ENCODE results near the gene PRPF39.

GRCh38 chr14:45145214-45145613 lies 61.3 kb downstream of the PRPF39 start:
- TF ChIP-seq ZNF121 (CRISPR knock-in tag; IDR thresholded peaks at IDR 0.05) (no peak), RAD21 (CRISPR knock-in tag; IDR thresholded peaks at IDR 0.05) (no peak), ZNF354B (CRISPR knock-in tag; IDR thresholded peaks at IDR 0.05) (no peak), SP2 (CRISPR knock-in tag; IDR thresholded peaks at IDR 0.05) (no peak), ZNF274 (CRISPR knock-in tag; IDR thresholded peaks at IDR 0.05) (no peak), FOXJ3 (CRISPR knock-in tag; IDR thresholded peaks at IDR 0.05; ENCODE audit: borderline replicate concordance) (no peak), CTCF (CRISPR knock-in tag; IDR thresholded peaks at IDR 0.05) (no peak), ZNF781 (CRISPR knock-in tag; IDR thresholded peaks at IDR 0.05; ENCODE audit: borderline replicate concordance, not compliant biosample characterization) (no peak), CC2D1A (CRISPR knock-in tag; IDR thresholded peaks at IDR 0.05) (no peak), JUND (CRISPR knock-in tag; IDR thresholded peaks at IDR 0.05) (no peak)
- TF ChIP-seq, protein P1, sequence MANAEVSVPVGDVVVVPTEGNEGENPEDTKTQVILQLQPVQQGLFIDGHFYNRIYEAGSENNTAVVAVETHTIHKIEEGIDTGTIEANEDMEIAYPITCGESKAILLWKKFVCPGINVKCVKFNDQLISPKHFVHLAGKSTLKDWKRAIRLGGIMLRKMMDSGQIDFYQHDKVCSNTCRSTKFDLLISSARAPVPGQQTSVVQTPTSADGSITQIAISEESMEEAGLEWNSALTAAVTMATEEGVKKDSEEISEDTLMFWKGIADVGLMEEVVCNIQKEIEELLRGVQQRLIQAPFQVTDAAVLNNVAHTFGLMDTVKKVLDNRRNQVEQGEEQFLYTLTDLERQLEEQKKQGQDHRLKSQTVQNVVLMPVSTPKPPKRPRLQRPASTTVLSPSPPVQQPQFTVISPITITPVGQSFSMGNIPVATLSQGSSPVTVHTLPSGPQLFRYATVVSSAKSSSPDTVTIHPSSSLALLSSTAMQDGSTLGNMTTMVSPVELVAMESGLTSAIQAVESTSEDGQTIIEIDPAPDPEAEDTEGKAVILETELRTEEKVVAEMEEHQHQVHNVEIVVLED (CRISPR knock-in tag; IDR thresholded peaks at IDR 0.05; ENCODE audit: borderline replicate concordance): no peak
- TF ChIP-seq, protein P2, sequence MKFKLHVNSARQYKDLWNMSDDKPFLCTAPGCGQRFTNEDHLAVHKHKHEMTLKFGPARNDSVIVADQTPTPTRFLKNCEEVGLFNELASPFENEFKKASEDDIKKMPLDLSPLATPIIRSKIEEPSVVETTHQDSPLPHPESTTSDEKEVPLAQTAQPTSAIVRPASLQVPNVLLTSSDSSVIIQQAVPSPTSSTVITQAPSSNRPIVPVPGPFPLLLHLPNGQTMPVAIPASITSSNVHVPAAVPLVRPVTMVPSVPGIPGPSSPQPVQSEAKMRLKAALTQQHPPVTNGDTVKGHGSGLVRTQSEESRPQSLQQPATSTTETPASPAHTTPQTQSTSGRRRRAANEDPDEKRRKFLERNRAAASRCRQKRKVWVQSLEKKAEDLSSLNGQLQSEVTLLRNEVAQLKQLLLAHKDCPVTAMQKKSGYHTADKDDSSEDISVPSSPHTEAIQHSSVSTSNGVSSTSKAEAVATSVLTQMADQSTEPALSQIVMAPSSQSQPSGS (CRISPR knock-in tag; IDR thresholded peaks at IDR 0.05): no peak

Measured in HepG2 (cell line).